Neural cell (in vitro differentiated cells): ENCODE data around the gene LRRK2.

ENCODE experiments used
- EZH2 ChIP-seq: fragments of 200-600, 300-800 bp; shearing (Covaris generic), sonication (generic); IDR thresholded peaks from 2 replicates; pipeline ENCODE4 v1.6.1; 2014; ENCODE audit warnings: antibody characterized with exemption, low read length, borderline replicate concordance, mild to moderate bottlenecking; ENCODE audit not compliant: insufficient read depth, poor library complexity, severe bottlenecking
- POLR2AphosphoS5 ChIP-seq: IDR thresholded peaks from 2 replicates; pipeline ENCODE4 v1.6.1; 2012
- REST ChIP-seq: IDR thresholded peaks from 2 replicates; pipeline ENCODE4 v1.6.1; 2012; ENCODE audit warnings: borderline replicate concordance
- TAF1 ChIP-seq: IDR thresholded peaks from 2 replicates; pipeline ENCODE4 v1.6.1; 2012; ENCODE audit warnings: low read depth
- TF ChIP-seq, protein P1 (sequence below): fragments of 450-650 bp; IDR thresholded peaks from 2 replicates; pipeline ENCODE4 v1.5.1; 2014; ENCODE audit warnings: antibody characterized with exemption, mild to moderate bottlenecking, moderate library complexity; ENCODE audit not compliant: poor library complexity, severe bottlenecking

GRCh38 chr12:40327535-40327934, 102.7 kb downstream of the LRRK2 start:
- TF ChIP-seq EZH2 (no peak), REST (no peak), TAF1 (no peak), POLR2AphosphoS5 (no peak)
- TF ChIP-seq, protein P1, sequence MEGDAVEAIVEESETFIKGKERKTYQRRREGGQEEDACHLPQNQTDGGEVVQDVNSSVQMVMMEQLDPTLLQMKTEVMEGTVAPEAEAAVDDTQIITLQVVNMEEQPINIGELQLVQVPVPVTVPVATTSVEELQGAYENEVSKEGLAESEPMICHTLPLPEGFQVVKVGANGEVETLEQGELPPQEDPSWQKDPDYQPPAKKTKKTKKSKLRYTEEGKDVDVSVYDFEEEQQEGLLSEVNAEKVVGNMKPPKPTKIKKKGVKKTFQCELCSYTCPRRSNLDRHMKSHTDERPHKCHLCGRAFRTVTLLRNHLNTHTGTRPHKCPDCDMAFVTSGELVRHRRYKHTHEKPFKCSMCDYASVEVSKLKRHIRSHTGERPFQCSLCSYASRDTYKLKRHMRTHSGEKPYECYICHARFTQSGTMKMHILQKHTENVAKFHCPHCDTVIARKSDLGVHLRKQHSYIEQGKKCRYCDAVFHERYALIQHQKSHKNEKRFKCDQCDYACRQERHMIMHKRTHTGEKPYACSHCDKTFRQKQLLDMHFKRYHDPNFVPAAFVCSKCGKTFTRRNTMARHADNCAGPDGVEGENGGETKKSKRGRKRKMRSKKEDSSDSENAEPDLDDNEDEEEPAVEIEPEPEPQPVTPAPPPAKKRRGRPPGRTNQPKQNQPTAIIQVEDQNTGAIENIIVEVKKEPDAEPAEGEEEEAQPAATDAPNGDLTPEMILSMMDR: no peak
